Measurements from ENCODE around the gene SRRM5. TPM values are rescaled to one million over a fixed set of nuclear protein-coding genes. Genes with fewer than 3 reads are reported as not detected.

SRRM5 gene
- total and polyA plus RNA-seq, 2 of the 13 experiments (the other 11 are each of a cell fraction or from before 2014, with no cell fraction given), result 0.11 to 0.16 TPM

- FAIRE-seq, result peak; percentile 98
- in situ Hi-C loops (cut with HindIII; ENCODE audit: extremely low pct_ligation_motif_present, low pct_unique_long_range_greater_than_20kb), result loop anchor here (5.0 kb wide), 1 partner anchor 56 kb away; no protein-coding TSS in a partner anchor
- Histone ChIP-seq H3K4me2 (ENCODE audit: low read depth, low read length) (peak within 1 kb of the TSS; percentile 88), H4K20me1 (ENCODE audit: insufficient read depth, low read length) (peaks cover 2% of the 10 kb centered on the region; the same call in 1 of the 2 replicates), H3K9me3 (ENCODE audit: low read length) (no peaks in the 10 kb centered on the region), H3K9ac (ENCODE audit: insufficient read depth, low read depth, low read length) (peak within 1 kb of the TSS; percentile 91), H2AFZ (ENCODE audit: low read length) (peak within 1 kb of the TSS; percentile 55), H3K27me3 (ENCODE audit: control insufficient read depth in 1 of 2, insufficient read depth in 2 of 2, low read length in 2 of 2) (no peaks in the 10 kb centered on the region; a peak in 1 of 5 replicates), H3K36me3 (replicated peaks in 1 of 2; ENCODE audit: control insufficient read depth in 1 of 2, insufficient read depth in 2 of 2, low read length in 2 of 2) (peaks cover 6 to 23% of the 10 kb centered on the region in 2 experiments; a peak in 4 of 5 replicates), H3K4me1 (ENCODE audit: insufficient read depth, low read length) (peaks cover 19% of the 10 kb centered on the region), H3K4me3 (replicated peaks in 1 of 3; ENCODE audit: insufficient read depth in 1 of 3, low read depth in 2 of 3, low read length in 3 of 3) (peak within 1 kb of the TSS; percentile 74 to 90 (median 84)), H3K27ac (ENCODE audit: extremely low read length, insufficient read depth, low read length) (peak within 1 kb of the TSS; percentile 94), H3K79me2 (ENCODE audit: insufficient read depth, low read length) (peaks cover 27% of the 10 kb centered on the region)
- CTCF ChIA-PET (ENCODE audit: low intra/inter-chr PET ratio, low total read pairs), result interaction anchor here (2.4 kb wide), 1 partner anchor 56 kb away, joined by 12 read pairs; no protein-coding TSS in a partner anchor
- DNase-seq (ENCODE audit: low spot score), result peak; percentile 98
- peak; percentile 81 for ATAC-seq
- POLR2A ChIA-PET, result interaction anchor here (0.8 to 2.4 kb wide), 14 partner anchors 9 to 159 kb away, joined by 3 to 20 read pairs (median 6); partner anchors contain the start of genes SMG9 and ZNF575
- WGBS (ENCODE audit: low lambda C conversion rate), result under 1% methylated on average over 31 of the region's 60 CpGs
- intact Hi-C loops (cut with micrococcal nuclease; ENCODE audit: unreplicated experiment), result loop anchor here (1.0 to 10.0 kb wide), 3 partner anchors 21 to 71 kb away; partner anchors contain the start of genes ETHE1, PINLYP and XRCC1
- BruUV-seq (replicated peaks), result TSS peak; percentile 47
- TF ChIP-seq, protein P1, sequence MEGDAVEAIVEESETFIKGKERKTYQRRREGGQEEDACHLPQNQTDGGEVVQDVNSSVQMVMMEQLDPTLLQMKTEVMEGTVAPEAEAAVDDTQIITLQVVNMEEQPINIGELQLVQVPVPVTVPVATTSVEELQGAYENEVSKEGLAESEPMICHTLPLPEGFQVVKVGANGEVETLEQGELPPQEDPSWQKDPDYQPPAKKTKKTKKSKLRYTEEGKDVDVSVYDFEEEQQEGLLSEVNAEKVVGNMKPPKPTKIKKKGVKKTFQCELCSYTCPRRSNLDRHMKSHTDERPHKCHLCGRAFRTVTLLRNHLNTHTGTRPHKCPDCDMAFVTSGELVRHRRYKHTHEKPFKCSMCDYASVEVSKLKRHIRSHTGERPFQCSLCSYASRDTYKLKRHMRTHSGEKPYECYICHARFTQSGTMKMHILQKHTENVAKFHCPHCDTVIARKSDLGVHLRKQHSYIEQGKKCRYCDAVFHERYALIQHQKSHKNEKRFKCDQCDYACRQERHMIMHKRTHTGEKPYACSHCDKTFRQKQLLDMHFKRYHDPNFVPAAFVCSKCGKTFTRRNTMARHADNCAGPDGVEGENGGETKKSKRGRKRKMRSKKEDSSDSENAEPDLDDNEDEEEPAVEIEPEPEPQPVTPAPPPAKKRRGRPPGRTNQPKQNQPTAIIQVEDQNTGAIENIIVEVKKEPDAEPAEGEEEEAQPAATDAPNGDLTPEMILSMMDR (CRISPR knock-in tag; IDR thresholded peaks at IDR 0.05), result peak; percentile 65
- TF ChIP-seq ZNF34 (CRISPR knock-in tag; IDR thresholded peaks at IDR 0.05; ENCODE audit: borderline replicate concordance), result no peak
- TF ChIP-seq ONECUT2 (CRISPR knock-in tag; IDR thresholded peaks at IDR 0.05), result no peak
- peak; percentile 10 for TF ChIP-seq SRSF1 (optimal IDR thresholded peaks at IDR 0.05; ENCODE audit: low read depth, low read length)
- TF ChIP-seq NONO (IDR thresholded peaks at IDR 0.05), result no peak
- TF ChIP-seq NONO (CRISPR knock-in tag; conservative IDR thresholded peaks at IDR 0.05), result peak; percentile 64; the same call in 1 of the 2 replicates
- TF ChIP-seq LCORL (IDR thresholded peaks at IDR 0.05), result 0 out of 2 replicates have a peak, but pooled peaks have one; percentile 22
- TF ChIP-seq LCORL (CRISPR knock-in tag; IDR thresholded peaks at IDR 0.05), result peak; percentile 16; the same call in 1 of the 2 replicates
- TF ChIP-seq, protein P2, sequence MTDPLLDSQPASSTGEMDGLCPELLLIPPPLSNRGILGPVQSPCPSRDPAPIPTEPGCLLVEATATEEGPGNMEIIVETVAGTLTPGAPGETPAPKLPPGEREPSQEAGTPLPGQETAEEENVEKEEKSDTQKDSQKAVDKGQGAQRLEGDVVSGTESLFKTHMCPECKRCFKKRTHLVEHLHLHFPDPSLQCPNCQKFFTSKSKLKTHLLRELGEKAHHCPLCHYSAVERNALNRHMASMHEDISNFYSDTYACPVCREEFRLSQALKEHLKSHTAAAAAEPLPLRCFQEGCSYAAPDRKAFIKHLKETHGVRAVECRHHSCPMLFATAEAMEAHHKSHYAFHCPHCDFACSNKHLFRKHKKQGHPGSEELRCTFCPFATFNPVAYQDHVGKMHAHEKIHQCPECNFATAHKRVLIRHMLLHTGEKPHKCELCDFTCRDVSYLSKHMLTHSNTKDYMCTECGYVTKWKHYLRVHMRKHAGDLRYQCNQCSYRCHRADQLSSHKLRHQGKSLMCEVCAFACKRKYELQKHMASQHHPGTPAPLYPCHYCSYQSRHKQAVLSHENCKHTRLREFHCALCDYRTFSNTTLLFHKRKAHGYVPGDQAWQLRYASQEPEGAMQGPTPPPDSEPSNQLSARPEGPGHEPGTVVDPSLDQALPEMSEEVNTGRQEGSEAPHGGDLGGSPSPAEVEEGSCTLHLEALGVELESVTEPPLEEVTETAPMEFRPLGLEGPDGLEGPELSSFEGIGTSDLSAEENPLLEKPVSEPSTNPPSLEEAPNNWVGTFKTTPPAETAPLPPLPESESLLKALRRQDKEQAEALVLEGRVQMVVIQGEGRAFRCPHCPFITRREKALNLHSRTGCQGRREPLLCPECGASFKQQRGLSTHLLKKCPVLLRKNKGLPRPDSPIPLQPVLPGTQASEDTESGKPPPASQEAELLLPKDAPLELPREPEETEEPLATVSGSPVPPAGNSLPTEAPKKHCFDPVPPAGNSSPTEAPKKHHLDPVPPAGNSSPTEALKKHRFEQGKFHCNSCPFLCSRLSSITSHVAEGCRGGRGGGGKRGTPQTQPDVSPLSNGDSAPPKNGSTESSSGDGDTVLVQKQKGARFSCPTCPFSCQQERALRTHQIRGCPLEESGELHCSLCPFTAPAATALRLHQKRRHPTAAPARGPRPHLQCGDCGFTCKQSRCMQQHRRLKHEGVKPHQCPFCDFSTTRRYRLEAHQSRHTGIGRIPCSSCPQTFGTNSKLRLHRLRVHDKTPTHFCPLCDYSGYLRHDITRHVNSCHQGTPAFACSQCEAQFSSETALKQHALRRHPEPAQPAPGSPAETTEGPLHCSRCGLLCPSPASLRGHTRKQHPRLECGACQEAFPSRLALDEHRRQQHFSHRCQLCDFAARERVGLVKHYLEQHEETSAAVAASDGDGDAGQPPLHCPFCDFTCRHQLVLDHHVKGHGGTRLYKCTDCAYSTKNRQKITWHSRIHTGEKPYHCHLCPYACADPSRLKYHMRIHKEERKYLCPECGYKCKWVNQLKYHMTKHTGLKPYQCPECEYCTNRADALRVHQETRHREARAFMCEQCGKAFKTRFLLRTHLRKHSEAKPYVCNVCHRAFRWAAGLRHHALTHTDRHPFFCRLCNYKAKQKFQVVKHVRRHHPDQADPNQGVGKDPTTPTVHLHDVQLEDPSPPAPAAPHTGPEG (CRISPR knock-in tag; IDR thresholded peaks at IDR 0.05), result no peak
- no peak for TF ChIP-seq ZNF138 (CRISPR knock-in tag; IDR thresholded peaks at IDR 0.05; ENCODE audit: low read depth)
- TF ChIP-seq BHLHE40 (IDR thresholded peaks at IDR 0.05; ENCODE audit: low read length), result peak; percentile 34; the same call in 1 of the 2 replicates
- TF ChIP-seq, protein P3, sequence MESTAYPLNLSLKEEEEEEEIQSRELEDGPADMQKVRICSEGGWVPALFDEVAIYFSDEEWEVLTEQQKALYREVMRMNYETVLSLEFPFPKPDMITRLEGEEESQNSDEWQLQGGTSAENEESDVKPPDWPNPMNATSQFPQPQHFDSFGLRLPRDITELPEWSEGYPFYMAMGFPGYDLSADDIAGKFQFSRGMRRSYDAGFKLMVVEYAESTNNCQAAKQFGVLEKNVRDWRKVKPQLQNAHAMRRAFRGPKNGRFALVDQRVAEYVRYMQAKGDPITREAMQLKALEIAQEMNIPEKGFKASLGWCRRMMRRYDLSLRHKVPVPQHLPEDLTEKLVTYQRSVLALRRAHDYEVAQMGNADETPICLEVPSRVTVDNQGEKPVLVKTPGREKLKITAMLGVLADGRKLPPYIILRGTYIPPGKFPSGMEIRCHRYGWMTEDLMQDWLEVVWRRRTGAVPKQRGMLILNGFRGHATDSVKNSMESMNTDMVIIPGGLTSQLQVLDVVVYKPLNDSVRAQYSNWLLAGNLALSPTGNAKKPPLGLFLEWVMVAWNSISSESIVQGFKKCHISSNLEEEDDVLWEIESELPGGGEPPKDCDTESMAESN (CRISPR knock-in tag; conservative IDR thresholded peaks at IDR 0.05), result peak; percentile 34
These were observed 15.7 kb upstream of the SRRM5 start, which contains the start of the genes IRGQ and ZNF576 for GRCh38 chr19:43595999-43596841. Gene IRGQ, minus strand, starts transcription at chr19:43596134. Its CDS starts 796 bp downstream, at chr19:43595338. Gene ZNF576, plus strand, starts transcription at chr19:43596595. Its CDS starts 514 bp downstream, at chr19:43597109.

All from HepG2 (cell line).